Heart right ventricle (tissue), 16 donors: ENCODE data around the gene ECHS1. TPM values are rescaled to one million over a fixed set of nuclear protein-coding genes. Genes with fewer than 3 reads are reported as not detected.

ENCODE experiments used
- ATAC-seq, 8 donors: fragments of 200-7000 bp; cut with Tn5 transposase; one replicate each; pipeline ENCODE4 v1.9.1; 2020; ENCODE audit warnings: mild to moderate bottlenecking in 8 of 8, moderate library complexity in 8 of 8, moderate number of reproducible peaks in 1 of 8
- DNase-seq, 2 donors: peaks; one replicate each; pipeline ENCODE4 v3.0.0-alpha.2; 2020
- H3K27ac ChIP-seq, 10 donors: fragments of 200-600 bp; sonication (generic) in 2 of 10; one replicate each; pipeline versions ENCODE4 v1.5.0 to v1.8.0; 2020 to 2022; ENCODE audit warnings: mild to moderate bottlenecking in 3 of 10
- H3K27me3 ChIP-seq, 7 donors: fragments of 200-600 bp; one replicate each; pipeline ENCODE4 v1.8.0; 2021 to 2022; ENCODE audit warnings: mild to moderate bottlenecking in 2 of 7
- H3K36me3 ChIP-seq, 9 donors: fragments of 200-600 bp; sonication (generic) in 1 of 9; one replicate each; pipeline versions ENCODE4 v1.5.0 to v1.8.0; 2020 to 2022; ENCODE audit warnings: mild to moderate bottlenecking in 2 of 9
- H3K4me1 ChIP-seq, 9 donors: fragments of 200-600 bp; sonication (generic) in 1 of 9; one replicate each; pipeline versions ENCODE4 v1.5.0 to v1.8.0; 2020 to 2022; ENCODE audit warnings: mild to moderate bottlenecking in 4 of 9
- H3K4me3 ChIP-seq, 10 donors: fragments of 200-600 bp; sonication (generic) in 2 of 10; one replicate each; pipeline versions ENCODE4 v1.5.0 to v1.8.0; 2020 to 2022; ENCODE audit warnings: mild to moderate bottlenecking in 7 of 10, moderate library complexity in 2 of 10
- H3K9me3 ChIP-seq, 11 donors: fragments of 200-600 bp in 10 of 11; sonication (generic) in 2 of 11; one replicate each; pipeline versions ENCODE4 v1.5.0 to v1.8.0; 2013 to 2022; ENCODE audit warnings: mild to moderate bottlenecking in 2 of 11, control low read depth in 1 of 11, moderate library complexity in 1 of 11
- WGBS, 2 donors: extraction: QIAGEN DNeasy Blood & Tissue Kit; methylation state at CpG; one replicate each; pipeline ENCODE4 v1.1.7; 2013; ENCODE audit warnings: inconsistent platforms in 1 of 2; 5-methylcytosine and 5-hydroxymethylcytosine counted together
- intact Hi-C, 10 donors: fragments of 100-400 bp; cut with DNase I; formaldehyde crosslinking; loops; one replicate each; pipeline versions ENCODE4 v1.11.1 to v1.14.2; 2022
- polyA plus RNA-seq, 2 donors: library from polyadenylated mRNA; stranded (reverse); fragments of 200-250 nt; gene quantifications; one replicate each; pipeline ENCODE4 v1.2.3, GENCODE V29; 2013
- total RNA-seq, 10 donors: library from RNA; stranded (reverse); fragmentation: NEBNext Ultra II Directional in 3 of 10; extraction: Animal tissue kit (Norgen Biotek cat#: 25700) in 3 of 10; gene quantifications; one replicate each; pipeline versions ENCODE4 v1.2.1 to v1.2.4, GENCODE V29; 2021 to 2023
- TF ChIP-seq, protein P1 (sequence below), 9 donors: fragments of 200-600 bp; sonication (generic) in 2 of 9; IDR thresholded peaks; one replicate each; pipeline versions ENCODE4 v1.5.0 to v1.8.0; 2021 to 2022; ENCODE audit warnings: antibody characterized with exemption in 9 of 9, mild to moderate bottlenecking in 5 of 9, moderate library complexity in 1 of 9
- donor health status: Arrhythmogenic right ventricular cardiomyopathy.
- donor health status: ischemic (EF 13 %, LVEDD 7.1; RV severe dilation, severe dysfunction).
- donor health status: healthy with polysubstance abuse.
- donor health status: DM: no; HTN: yes; CAD: no.
- donor health status: DM: no; HTN: no; CAD: no.
- donor health status: ischemic (EF 25% LVEDD 6.9; RV normal size, moderate dysfunction).
- donor health status: ischemic (EF 25% LVEDD 5.7; RV mildly dilated, moderate dysfunction).
- donor health status: healthy.
- donor health status: DM: yes; HTN: yes; CAD: no.
- donor health status: Ischemic cardiomyopathy.
- donor health status: ischemic (EF 35%, LVEDD 5.7; RV mildly dilated, moderate dysfunction).
- donor health status: nonischemic (EF 11% LVEDD 7.7; RV severe dilation, severe dysfunction).
- donor health status: DM: yes; HTN: yes; CAD: no.
- donor health status: PGD.
- donor health status: ischemic (EF 29% LVEDD 5.4; RV normal size, mild dysfunction).
- donor health status: nonischemic (EF 23%, LVEDD 6.1; RV moderate dilation, normal function).

ECHS1 gene
- total and polyA plus RNA-seq, 12 donors = 117 to 275 (median 213) TPM

GRCh38 chr10:133336577-133337369 lies 36.4 kb downstream of the ECHS1 start, which contains the start of gene CALY:
CALY (minus strand) TSS chr10:133336896; CDS start chr10:133328989, 7,907 bp downstream.
- intact Hi-C loops = loop anchor here in 1 of 10 donors (10.0 kb wide), 1 partner anchor 188 kb away; the partner anchor contains the start of gene CYP2E1
- H3K4me3 ChIP-seq = peak within 1 kb of the TSS in 9 of 10 donors; percentile 23 to 54 (median 39)
- peaks cover 28 to 85% (median 76%) of the 10 kb centered on the region in 7 donors for H3K27me3 ChIP-seq
- no peaks in the 10 kb centered on the region for H3K36me3 ChIP-seq
- no peak within 1 kb of the TSS for H3K27ac ChIP-seq
- WGBS, 2 donors = 17 to 19% methylated on average over 57 to 63 of the region's 63 CpGs
- peaks cover 12 to 24% (median 20%) of the 10 kb centered on the region in 9 donors for H3K4me1 ChIP-seq
- no peaks in the 10 kb centered on the region for H3K9me3 ChIP-seq
- TF ChIP-seq, protein P1, sequence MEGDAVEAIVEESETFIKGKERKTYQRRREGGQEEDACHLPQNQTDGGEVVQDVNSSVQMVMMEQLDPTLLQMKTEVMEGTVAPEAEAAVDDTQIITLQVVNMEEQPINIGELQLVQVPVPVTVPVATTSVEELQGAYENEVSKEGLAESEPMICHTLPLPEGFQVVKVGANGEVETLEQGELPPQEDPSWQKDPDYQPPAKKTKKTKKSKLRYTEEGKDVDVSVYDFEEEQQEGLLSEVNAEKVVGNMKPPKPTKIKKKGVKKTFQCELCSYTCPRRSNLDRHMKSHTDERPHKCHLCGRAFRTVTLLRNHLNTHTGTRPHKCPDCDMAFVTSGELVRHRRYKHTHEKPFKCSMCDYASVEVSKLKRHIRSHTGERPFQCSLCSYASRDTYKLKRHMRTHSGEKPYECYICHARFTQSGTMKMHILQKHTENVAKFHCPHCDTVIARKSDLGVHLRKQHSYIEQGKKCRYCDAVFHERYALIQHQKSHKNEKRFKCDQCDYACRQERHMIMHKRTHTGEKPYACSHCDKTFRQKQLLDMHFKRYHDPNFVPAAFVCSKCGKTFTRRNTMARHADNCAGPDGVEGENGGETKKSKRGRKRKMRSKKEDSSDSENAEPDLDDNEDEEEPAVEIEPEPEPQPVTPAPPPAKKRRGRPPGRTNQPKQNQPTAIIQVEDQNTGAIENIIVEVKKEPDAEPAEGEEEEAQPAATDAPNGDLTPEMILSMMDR (IDR thresholded peaks at IDR 0.05) = no peak
- DNase-seq (no peak), ATAC-seq (peak in 1 of 8 donors; percentile 22)

DNA sequence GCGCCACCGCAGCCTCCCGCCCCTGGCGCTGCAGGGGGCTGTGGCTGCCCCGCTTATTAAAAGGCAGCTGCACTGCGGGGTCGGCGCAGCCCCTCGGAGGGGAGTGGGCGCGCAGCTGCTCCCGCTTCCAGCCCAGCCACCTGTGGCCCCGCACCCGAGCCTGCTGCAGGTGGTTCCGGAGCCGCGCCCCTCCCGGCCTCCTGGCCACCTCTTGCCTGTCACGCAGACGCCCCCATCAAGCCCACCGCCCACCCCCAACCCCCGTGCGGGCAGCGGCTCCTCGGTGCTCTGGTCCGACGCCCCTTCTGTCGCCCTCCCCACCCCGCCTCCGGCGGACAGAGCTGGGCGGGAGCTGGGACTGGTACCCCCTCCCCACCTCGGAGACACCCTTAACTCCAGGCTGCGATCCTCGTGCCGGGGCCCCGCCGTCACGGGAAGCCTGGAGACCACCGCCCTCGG lies 37.0 kb downstream of the ECHS1 start:
- no peak for ATAC-seq

GRCh38 chr10:133335246-133336117 lies 37.7 kb downstream of the ECHS1 start:
- no peak overlapping the region for H3K27ac ChIP-seq
- peak; percentile 8 to 42 (median 20) for ATAC-seq
- no peaks in the 10 kb centered on the region for H3K36me3 ChIP-seq
- H3K4me3 ChIP-seq = peak overlapping the region; percentile 1 to 54 (median 38)
- H3K4me1 ChIP-seq = peaks cover 12 to 24% (median 20%) of the 10 kb centered on the region in 9 donors
- peaks cover 28 to 84% (median 75%) of the 10 kb centered on the region in 7 donors for H3K27me3 ChIP-seq
- WGBS, 2 donors = 3 to 6% methylated on average over 74 of the region's 75 CpGs
- DNase-seq = peak in 1 of 2 donors; percentile 56
- no peaks in the 10 kb centered on the region for H3K9me3 ChIP-seq
- TF ChIP-seq, protein P1 (IDR thresholded peaks at IDR 0.05) = no peak
- intact Hi-C loops = loop anchor here in 1 of 10 donors (10.0 kb wide), 1 partner anchor 189 kb away; the partner anchor contains the start of gene CYP2E1

More for the DNA sequence above, 37.0 kb downstream of the ECHS1 start:
- Histone ChIP-seq H3K36me3 (no peaks in the 10 kb centered on the region), H3K27me3 (peaks cover 28 to 85% (median 74%) of the 10 kb centered on the region in 7 donors), H3K27ac (no peak overlapping the region), H3K4me1 (peaks cover 12 to 24% (median 20%) of the 10 kb centered on the region in 9 donors), H3K4me3 (peak overlapping the region in 9 of 10 donors; percentile 23 to 54 (median 39)), H3K9me3 (no peaks in the 10 kb centered on the region)
- intact Hi-C loops = loop anchor here in 1 of 10 donors (10.0 kb wide), 1 partner anchor 189 kb away; the partner anchor contains the start of gene CYP2E1
- 8 to 9% methylated on average over 25 to 41 of the region's 41 CpGs for WGBS, 2 donors
- TF ChIP-seq, protein P1 (IDR thresholded peaks at IDR 0.05) = no peak
- no peak for DNase-seq
